Right hindlimb (tissue), 1 donor: ENCODE data around the gene CISTR.
"Not testable (repeated sequence)": the region's sequence is repeated elsewhere in the genome, so short reads cannot be mapped to it uniquely, and the experiment has no call there.

ENCODE experiments used
- DNase-seq: peaks from one replicate; pipeline ENCODE4 v3.0.0-alpha.2; 2018

The CISTR gene

DNA sequence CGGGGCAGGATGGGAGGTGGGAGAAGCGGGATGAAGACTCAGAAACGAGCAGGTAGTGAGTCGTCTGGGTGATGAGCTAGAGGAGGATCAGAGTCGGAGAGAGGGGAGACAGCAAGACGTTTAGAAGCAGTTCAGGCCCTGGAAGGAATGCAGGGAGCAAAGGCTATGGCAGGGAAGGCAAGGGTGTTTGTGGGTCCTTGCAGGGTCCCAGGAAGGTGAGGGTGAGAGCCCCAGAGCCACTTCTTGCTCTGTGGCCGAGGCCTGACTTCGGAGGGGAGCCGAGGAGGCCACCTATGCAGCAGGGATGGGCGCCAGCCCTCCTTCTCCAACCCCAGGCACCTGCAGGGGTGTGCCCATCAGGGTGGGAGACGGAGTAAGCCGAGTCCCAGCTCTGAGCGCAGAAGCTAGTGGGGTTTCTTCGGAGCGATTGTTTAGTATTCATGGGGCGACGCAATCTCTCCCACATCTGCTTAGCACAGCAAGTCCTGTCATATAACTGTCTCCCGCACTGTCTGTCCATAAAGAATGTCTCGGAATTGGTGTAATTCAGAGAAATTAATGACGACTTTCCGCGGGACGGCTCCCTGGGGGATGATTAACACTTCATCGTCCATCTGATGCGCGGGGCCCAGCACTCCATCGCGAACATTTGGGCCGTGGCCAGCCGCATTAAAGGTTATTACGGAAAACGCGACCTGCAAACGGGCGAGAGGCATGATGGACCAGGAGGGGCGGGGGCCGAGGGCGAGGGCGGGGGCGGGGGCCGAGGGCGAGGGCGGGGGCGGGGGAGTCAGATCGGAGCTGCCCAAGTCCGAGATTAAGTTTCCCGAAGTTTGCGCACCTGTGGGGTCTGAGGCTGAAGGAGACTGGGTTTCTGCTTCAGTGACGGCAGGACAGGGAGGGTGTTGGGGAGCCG, 12.3 kb downstream of the CISTR start:
- DNase-seq: no peak

GRCh38 chr12:53738406-53739213, 13.2 kb downstream of the CISTR start:
- no peak for DNase-seq

DNA sequence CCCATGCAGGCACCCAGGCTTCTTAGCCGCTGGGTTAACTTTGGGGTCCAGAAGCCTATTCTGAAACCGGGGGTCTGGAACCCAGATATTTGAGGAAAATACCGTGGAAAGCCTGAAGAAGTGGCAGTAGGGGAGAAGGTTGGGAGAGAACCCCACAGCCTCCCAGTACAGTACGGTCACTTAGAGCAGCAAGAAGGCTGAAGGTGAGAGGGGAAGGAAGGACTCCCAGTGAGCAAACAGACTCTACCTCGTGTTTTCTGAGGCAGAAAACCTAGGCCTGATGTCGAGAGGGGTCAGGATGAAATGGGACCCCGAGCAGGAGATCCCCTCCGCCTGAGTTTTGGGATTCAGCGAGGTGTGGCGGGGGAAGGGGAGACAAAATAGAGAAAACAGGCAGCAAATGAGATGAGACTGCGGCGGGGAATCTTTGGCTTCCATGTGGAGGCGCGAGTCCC, 13.8 kb downstream of the CISTR start:
- no peak for DNase-seq

- DNase-seq: no peak
Measured at GRCh38 chr12:53737093-53737808, 14.5 kb downstream of the CISTR start.

GRCh38 chr12:53736592-53736991, 15.2 kb downstream of the CISTR start:
- no peak for DNase-seq

- no peak for DNase-seq
Measured at GRCh38 chr12:53735556-53735955, 16.2 kb downstream of the CISTR start.

DNA sequence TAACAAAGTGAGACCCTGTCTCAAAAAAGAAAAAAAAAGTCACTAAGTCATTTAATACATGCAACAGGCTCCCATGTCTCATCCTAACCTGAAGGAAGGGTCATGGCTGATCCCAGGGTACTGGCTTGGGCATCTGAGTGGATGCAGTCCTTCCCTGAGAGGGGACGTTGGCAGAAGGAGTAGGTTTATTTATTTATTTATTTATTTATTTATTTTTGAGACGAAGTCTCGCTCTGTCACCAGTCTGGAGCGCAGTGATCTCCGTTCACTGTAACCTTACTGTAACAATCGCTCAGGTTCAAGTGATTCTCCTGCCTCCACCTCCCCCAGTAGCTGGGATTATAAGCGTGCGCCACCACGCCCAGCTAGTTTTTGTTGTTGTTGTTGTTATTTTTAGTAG, 17.4 kb downstream of the CISTR start:
- no peak for DNase-seq

DNA sequence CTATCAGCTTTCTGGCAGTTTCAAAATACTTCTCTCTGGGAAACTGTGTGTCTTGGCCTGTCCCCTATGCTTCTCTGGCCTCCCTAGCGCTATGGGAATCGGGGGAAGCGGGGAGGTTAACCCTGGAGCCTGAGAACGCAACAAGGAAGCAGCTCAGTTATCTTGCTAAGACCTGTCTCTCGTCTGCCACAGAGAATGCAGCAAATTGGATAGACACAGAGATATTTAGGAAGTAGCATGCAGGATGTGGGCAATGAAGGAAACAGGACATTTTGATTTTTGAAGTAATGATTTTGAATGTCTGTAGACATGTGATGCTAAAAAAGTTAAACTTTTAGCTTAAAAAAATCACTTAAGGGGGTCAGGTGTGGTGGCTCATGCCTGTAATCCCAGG, 18.0 kb downstream of the CISTR start:
- no peak for DNase-seq

- no peak for DNase-seq
Measured at GRCh38 chr12:53733051-53733806, 18.6 kb downstream of the CISTR start.

DNA sequence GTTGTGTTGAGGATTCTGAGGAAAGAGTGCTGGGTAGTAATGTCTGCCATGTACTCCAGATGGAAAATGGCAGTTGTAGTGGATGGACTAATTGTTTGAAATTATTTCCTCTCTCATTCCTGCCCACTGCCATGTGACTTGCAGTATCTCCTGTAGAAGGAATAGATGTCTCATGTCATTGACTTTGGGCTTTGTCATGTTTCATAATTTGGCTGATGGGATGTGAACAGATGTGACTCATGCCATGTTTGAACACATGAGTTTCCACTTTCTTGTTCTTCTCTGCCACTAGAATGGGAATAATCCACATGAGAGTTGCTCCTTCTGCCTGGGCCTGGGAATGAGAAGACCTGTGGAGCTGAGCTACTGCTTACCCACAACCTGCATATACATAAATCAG, 22.1 kb downstream of the CISTR start:
- no peak for DNase-seq

- no peak for DNase-seq
Measured at GRCh38 chr12:53728206-53728605, 23.6 kb downstream of the CISTR start.

DNA sequence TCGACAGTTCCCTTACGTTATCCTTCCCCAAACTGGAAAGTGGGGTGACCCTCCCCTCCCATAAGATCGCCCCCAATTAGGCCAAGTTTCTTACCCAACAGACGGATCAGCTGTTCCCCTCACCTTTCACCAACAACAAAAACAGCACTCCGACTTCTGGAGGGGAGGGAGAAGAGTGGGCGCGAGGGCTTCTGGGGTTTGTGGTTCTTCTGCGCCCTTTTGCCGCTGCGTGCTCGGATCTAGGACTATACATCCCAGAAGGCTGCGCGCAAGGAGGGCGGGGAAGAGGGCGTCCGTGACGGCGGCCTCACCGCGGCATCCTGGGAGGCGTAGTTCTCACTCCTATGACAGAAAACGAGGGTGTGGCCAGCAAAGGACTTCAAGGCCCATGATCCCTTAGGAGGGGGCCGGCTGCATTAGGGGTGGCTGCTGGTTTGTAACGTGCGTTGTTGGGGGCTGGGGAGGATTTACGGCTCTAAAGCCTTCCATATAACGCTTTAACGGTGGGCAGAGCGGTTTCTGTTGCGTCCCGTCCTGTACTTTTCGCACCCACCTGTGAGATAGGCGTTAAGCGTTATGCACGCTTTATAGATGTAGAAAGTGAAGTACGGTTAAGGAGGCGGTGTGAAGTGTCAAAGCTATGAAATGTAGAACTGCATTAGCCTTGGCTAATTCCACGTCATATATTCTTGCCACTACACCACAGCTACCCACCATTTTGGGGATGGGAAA, 24.3 kb downstream of the CISTR start, which contains the start of gene CALCOCO1:
Gene CALCOCO1 (minus strand): TSS at position 143 of the 732 bp plus-strand sequence. CDS start 2,210 bp downstream, outside the sequence.
- DNase-seq: peak; percentile 99

- no peak for DNase-seq
Measured at GRCh38 chr12:53726946-53727309, 24.9 kb downstream of the CISTR start.

DNA sequence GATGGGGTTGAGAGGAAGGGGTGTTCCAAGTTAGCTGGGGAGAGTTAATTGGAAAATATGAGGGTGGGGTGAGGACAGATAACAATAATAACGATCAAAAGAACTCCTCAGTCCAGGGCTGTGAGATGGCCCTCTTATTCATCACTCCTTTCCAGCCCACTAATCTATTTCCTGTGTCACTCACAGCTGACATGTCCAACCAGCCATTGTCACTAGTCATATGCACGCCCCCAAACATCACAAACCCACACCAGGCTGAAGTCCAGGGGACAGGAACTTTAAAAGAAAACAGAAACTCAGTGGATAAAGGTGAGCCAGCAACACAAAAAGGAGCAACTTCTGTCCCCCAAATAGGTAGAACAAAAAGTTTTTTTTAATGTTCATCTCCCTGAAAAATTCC, 25.4 kb downstream of the CISTR start:
- no peak for DNase-seq

DNA sequence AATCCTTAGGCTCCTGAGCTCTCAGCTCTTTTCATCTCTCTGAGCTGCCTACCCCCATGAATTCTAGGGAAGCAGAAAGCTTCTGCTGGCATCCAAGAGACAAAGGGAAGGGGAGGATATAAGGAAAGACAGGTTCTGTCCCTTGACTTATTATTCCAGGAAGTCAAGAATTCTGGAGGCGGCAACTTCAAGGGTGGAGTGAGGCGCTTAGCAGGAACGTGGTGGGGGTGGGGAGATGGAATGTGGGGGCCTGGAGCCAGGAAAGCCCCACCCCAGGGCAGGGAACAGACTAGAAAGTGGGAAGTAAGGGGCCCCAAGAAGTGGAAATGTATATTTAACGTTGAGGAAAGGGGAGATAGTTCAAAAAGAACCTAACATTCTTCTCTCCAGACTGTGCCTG, 26.0 kb downstream of the CISTR start:
- DNase-seq: no peak

- no peak for DNase-seq
Measured at GRCh38 chr12:53722450-53723041, 29.2 kb downstream of the CISTR start.

DNA sequence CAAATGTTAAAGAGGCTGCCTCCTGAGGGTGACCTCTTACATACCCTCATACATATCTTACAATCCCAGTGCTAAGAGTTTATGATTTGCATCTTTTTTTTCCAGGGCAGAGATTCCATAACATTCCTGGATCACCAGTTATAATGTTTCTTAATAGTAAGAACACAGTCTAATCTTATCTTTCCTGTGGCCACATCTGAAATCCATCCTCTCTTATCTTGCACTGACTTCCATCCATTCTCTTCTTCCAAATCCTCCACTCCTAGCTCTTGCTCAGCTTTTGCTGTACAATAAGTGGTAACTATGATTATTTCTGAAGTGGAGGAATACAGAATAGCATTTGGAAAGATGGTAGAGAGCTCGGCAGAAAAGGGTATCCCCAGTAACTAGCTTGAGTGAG, 30.8 kb downstream of the CISTR start:
- no peak for DNase-seq

DNA sequence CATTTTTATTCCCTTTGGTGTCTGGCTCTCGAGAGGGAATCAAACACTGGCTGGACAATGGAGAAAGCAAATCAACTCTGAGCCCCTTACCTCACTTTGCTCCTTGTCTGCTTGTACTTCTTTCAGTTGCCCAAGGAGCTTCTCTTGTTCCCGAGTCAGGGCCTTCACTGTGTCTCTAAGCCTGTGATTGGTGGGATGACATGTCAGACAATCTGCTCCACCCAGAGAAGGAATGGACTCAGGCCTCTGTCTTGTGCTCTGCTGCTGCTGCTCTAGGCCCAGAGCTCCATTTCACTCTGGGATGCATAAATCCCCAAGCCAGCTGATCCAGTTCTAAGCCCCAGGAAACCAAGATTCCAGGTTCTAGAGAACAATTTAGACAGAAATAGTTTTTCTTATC, 32.1 kb downstream of the CISTR start:
- DNase-seq: no peak

GRCh38 chr12:53718567-53718966, 33.2 kb downstream of the CISTR start:
- DNase-seq: not testable (repeated sequence)

DNA sequence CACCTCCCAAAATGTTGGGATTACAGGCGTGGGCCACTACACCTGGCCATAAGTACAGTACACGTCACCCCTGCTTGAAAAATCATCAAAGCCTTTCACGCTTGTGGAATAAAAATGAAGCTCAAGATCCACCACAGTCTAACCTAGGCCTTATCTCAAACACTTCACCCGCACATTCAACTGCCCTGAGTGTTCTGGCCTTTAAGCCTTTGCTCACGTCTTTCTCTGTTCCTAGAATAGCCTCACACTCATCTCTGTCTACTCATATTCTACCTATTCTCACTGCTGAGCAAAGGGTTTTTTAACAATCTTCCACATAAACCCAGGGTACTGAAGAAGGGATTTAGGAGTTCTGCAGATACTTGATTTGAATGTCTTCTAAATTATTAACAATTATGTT, 34.5 kb downstream of the CISTR start:
- no peak for DNase-seq

GRCh38 chr12:53714004-53714403, 37.8 kb downstream of the CISTR start:
- DNase-seq: no peak
